Suppressor macrophage (primary cell): ENCODE measurements around the gene CCDC59.
A peak's percentile ranks its signal among the peaks of the same experiment; 100 is the strongest.
"Not testable (repeated sequence)": the region's sequence is repeated elsewhere in the genome, so short reads cannot be mapped to it uniquely, and the experiment has no call there.

ENCODE experiments used
- DNase-seq, 4 experiments: peaks; one replicate each; pipeline ENCODE4 v3.0.0-alpha.2; 2020 to 2022
- total RNA-seq, 17 experiments: gene quantifications; one replicate each; lab custom pipeline; 2026; ENCODE audit warnings: mixed read lengths in 6 of 17, inconsistent platforms in 3 of 17; lab: John Stamatoyannopoulos, UW

The CCDC59 gene, protein sequence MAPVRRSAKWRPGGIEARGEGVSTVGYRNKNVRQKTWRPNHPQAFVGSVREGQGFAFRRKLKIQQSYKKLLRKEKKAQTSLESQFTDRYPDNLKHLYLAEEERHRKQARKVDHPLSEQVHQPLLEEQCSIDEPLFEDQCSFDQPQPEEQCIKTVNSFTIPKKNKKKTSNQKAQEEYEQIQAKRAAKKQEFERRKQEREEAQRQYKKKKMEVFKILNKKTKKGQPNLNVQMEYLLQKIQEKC
- total RNA-seq = 11.2 to 25.2 (median 17.2) reads per million in 17 experiments

DNA sequence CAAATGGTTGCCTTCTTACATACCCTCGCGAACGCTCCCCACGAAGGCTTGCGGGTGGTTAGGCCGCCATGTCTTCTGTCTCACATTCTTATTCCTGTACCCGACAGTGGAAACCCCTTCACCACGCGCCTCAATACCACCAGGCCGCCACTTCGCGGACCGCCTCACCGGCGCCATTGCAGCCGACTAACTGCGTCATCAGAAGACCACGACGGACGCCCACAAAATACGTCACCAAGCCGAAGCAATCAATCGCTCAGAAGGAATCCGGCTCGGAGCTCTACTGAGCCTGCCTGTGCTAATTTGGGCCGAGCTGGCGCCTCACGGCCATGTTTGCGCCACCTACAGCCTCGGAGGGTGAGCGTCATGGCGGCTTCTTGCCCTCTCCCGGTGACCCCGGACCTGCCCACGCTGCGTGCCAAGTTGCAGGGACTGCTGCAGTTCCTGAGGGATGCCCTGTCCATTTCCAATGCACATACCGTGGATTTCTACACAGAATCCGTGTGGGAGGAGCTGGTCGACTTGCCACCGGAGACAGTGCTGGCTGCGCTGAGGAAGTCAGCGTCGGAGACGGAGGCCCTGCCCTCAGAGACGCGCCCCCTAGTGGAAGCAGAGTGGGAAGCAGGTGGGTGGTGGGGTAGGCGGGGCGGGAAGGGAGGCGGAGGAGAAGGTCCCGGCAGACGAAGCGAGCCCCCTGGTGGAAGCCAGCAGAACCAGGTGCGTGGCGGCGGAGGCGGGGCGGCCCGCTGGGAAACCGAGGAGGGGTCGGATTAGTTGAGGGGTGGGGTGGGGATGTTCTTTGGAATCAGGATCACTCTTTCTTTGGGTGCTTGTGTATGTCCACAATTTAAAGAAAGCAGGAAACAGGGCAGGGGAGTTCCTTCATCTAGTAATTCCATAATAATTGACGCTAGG lies at the start of gene CCDC59, which contains the start of gene METTL25:
Gene CCDC59 (minus strand): TSS at position 188 of the 915 bp plus-strand sequence. CDS start 11 bp downstream, at position 177.
Gene METTL25 (plus strand): TSS at position 330 of the 915 bp plus-strand sequence. CDS start 37 bp downstream, at position 367.
- DNase-seq = peak; percentile 98 to 99 (median 98)

DNA sequence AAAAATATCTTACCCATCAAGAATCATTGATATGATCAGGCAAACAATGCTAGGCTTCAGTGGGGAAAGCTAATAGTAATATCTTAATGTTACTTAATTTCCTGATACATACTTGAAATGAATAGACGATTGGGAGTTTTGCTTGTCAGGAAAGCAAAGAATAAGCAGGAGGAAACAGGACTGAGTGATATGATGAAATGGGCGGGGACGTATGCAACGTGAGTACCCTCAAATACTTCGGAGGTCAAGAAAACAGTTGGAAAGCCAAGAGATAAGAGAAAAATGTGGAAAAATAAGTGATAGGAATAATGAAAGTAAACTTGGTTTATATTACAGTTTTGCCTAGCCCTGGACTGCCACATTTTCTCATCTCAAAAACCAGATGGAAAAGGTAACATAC lies 49.3 kb upstream of the CCDC59 start:
- no peak for DNase-seq

DNA sequence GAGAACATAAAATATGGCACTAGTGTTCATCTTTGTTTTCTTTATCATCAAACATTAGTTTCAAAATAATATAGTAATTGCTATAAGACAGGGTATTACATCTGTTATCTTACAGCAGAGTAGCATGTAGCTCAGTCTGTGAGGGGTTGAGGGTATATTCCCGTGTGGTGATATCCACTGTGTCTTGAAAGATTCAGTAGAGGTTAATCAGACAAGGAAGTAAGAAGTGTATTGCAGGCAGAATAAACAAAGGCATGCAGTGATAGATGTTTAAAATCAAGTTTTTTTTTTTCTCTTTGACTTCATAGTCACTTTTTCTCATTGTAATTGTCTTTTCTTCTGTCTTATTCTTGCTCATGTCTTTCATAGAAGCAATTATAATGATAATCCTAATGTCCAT lies 48.5 kb upstream of the CCDC59 start:
- DNase-seq = no peak

DNA sequence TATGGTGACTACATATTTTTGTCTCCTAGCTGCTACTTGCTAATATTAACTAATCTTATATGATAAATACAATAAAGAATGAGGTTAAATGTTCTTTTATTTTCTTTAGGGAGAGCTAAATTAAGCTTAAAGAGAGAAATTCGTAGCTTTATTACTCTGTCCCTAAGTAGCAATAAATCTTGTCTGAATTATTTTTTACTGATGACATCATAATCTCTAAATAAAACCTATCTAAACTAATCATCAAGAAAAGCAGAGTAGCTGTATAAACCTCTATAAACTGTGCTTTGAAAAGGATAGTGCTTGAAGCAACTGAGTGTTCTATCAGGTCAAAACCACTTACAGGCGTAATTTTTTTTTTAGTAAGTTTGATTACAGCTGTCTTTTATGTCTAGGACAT lies 42.6 kb upstream of the CCDC59 start:
- DNase-seq = no peak

DNA sequence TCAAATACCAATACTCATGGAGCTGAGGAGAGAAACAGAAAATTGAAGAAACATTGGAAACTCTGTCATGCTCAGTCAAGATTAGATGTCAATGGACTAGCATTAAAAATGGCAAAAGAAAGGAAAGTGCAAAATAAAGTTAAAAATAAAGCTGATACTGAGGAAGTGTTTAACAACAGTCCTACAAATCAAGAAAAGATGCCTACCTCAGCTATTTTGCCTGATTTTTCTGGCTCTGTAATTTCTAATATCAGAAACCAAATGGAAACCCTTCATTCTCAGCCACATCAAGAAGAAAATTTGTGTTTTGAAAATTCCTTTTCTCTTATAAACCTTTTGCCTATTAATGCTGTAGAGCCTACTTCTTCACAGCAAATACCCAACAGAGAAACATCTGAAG lies 40.7 kb upstream of the CCDC59 start:
- no peak for DNase-seq

DNA sequence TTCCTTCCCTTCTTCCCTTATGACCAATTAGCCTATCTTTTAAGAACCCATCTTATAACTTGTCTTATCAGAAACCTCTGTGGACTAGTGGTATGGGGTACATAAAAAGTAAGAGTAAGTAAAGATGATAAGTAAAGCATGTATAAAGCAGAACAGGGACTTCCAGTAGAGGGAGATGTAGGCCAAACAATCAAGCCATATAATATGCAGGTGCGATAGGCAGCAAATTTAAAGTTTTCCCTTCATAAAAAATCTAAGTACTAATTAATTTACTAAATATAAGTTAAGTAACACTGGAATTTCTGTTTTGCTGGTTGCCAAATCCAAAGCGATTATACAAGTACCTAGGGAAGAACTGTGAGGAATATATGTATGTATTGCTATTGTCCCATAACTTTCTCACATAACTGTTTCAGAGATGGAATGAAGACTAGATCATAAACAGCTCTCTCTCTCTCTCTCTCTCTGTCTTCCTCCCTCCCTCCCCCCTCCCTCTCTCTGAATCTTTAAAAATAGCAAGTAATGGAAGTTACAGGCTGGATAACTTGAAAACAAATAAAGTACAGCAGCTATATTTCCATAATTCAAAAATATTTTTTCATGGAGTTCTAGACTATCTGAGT lies 25.9 kb upstream of the CCDC59 start:
- DNase-seq = no peak

DNA sequence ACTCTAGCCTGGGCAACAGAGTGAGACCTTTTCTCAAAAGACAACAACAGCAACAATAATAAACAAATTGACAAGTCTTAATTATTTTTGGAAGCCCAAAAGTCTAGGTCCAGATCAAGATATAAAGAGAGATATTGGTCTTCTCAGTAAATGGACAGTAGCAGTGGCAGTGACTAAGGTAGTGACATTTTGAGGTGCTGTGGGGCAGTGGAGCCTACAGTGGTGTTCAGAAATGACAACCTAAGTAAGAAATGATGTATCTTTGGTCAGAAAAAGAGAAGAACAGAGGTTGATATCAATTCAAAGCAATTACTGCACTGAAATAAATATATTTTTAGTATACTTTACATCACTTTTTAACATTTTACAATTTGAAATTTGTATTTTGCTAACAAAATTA lies 20.8 kb upstream of the CCDC59 start:
- DNase-seq = no peak

DNA sequence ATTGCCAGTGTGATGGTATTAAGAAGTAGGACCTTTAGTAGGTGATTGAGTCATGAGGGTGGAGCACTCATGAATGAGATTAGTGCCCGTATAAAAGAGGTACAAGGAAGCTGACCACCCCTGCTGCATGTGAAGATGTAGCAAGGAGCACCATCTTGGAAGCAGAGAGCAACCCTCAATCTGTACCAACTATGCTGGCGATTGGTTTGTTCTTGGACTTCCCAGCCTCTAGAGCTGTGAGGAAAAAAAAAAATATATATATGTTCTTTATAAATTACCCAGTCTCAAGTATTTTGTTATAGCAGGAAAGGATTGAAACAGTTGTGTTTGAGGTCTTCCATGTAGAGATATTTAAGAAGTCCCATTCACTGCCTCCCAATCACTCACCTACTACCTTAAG lies 17.0 kb upstream of the CCDC59 start:
- DNase-seq = no peak

DNA sequence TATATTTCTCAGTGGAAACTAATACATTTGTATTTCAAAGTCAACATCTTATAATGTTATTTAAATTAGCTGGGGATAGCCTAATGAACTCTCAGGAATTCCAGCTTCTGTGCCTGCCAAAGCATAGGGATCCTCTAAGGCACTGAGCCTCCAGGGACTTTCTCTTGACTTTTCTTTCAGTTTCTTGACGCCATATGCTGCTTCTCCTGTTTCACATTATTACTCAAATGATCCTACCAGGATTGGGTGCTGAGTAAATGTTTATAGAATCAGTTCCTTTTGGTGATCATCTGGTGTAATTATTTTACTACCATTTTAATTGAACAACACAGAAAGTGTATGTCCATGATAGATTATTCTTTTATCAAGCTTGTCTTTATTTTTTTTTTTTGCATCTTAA lies 8.0 kb upstream of the CCDC59 start:
- no peak for DNase-seq

DNA sequence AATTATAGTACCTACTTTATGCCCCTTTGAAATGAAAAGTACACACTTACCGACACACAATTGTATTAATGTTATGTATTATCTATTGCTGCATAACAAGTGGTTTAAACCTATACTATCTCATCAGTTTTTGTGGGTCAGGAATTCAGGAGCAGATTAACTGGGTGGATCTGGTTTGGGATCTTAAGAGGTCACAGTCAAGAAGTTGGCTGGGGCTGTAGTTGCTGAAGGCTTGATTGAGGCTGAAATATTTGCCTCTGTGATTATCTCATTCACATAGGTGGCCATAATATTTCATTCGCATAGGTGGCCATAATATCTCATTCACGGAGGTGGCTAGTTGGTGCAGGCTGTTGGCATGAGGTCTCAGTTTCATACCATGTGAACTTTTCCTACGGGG lies 5.8 kb upstream of the CCDC59 start:
- DNase-seq = no peak

DNA sequence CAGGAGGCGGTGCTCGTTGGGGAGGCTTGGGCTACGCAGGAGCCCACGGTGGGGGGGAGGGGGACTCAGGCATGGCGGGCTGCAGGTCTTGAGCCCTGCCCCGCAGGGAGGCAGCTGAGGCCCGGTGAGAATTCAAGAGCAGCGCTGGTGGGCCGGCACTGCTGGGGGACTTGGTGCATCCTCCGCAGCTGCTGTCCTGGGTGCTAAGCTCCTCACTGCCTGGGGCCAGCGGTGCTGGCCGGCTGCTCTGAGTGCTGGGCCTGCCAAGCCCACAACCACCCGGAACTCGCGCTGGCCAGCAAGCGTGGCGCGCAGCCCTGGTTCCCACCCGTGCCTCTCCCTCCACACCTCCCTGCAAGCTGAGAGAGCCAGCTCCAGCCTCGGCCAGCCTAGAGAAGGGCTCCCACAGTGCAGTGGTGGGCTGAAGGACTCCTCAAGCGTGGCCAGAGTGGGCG lies 3.3 kb upstream of the CCDC59 start:
- no peak for DNase-seq

DNA sequence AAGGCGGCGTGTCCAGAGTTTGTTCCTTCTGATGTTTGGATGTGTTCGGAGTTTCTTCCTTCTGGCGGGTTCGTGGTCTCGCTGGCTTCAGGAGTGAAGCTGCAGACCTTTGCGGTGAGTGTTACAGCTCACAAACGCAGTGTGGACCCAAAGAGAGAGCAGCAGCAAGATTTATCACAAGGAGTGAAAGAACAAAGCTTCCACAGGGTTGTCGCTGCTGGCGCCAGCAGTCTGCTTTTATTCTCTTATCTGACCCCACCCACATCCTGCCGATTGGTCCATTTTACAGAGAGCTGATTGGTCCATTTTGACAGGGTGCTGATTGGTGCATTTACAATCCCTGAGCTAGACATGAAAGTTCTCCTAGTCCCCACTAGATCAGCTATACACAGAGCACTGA lies 2.6 kb upstream of the CCDC59 start:
- DNase-seq = not testable (repeated sequence)

DNA sequence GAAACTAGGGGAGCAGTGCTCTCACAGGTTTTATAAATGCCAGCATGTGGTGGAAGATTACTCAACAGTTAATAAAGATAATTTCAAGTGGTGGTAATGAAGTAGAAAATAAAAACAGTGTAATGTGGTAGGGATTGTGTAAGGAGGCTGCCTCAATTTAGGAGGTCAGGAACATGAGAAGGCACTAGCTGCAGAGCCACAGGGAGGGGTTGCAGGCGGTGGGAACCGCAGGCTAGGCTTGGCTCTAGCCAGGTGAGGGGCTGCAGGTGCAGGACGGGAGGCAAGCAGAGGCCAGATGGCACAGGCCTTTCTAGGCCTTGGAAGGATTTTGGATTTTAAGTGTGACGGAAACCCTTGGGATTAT lies 910 bp upstream of the CCDC59 start:
- peak in 1 of 4 experiments; percentile 7 for DNase-seq

DNA sequence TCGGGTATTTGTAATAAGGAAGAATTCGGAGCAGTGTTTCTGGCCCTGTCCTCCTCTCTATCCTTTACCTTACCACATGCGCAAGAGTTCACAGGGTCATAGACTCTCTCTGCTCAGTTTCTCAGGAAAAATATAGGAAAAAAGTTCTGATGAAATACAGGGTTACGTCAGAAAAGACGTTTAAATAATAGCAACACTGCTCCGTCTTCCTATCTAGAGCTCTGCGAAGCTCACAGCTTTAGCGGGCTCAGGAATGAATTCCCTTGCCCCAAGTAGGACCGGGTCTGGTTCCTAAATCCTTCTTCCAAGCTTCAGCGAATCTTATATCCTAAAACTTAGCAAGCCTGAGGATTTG lies 365 bp downstream of the CCDC59 start:
- DNase-seq = peak in 1 of 4 experiments; percentile 7

DNA sequence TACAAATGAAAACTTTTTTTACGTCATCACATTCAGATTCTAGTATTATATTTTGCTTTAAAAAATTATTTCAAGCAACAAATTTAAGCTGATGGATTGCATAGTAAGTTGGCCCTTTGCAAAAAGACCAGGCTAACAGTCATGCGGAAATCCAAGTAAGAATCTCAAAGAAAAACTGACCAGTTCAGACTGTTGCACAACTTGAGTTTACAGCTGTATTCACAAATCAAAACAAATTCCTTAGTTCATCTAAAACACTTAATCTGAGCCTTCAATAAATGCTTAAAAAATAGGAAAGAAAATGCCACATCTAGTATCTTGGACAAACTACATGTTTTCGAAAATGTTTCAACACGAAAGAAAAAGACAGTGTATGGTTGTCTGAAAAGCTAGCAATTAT lies 847 bp downstream of the CCDC59 start:
- DNase-seq = peak in 1 of 4 experiments; percentile 1

DNA sequence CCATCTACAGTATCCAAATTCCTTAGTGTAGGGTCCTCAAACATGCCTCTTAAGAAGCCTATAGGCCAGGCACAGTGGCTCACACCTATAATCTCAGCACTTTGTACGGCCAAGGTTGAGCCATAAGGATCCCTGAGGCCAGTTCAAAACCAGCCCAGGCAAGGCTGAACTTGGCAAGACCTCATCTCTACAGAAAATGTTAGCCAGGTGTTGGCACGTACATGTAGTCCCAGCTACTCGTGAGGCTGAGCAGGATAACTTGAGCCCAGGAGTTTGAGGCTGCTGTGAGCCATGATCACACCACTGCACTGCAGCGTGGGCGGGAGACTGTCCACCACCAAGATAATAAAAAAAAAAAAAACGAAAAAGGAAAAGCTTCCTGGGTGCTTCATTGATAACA lies 6.8 kb downstream of the CCDC59 start:
- no peak for DNase-seq

DNA sequence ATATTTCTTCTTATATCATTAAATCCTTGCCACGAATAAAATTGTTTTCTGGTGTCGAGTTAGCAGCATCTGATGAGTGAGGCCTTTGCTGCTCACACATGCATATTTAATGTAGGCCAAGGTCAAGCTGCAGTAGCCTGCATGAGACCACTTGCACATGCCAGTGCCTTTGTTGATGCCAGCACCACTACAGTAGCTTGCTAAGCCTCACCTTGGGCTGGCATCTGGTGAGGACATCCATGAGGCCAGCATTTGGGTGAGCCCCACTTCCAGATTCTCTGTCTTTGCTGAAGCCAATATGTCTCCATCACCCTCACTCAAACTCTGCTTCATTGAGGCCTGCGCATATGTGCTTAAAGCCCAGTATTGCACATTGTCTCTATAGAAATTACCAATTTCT lies 8.0 kb downstream of the CCDC59 start:
- DNase-seq = no peak

DNA sequence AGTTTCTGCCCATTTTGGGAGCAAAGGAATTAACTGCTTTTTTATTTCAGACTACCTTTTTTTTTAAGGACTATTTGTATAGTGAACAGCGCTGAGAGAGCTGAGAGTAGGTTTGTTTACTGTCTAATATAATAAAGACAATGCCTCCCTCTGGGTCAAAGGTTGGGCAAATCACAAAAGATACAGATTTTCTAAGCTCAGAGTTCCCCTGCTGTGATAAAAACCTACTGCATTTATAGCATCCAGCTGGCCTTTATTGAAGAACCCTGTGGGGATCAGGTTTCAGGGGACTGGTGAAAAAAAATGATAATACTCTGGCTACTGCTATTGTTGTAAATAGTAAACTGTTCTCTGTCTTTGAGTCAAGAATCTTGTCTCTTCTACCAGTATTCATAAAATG lies 28.7 kb downstream of the CCDC59 start:
- no peak for DNase-seq

DNA sequence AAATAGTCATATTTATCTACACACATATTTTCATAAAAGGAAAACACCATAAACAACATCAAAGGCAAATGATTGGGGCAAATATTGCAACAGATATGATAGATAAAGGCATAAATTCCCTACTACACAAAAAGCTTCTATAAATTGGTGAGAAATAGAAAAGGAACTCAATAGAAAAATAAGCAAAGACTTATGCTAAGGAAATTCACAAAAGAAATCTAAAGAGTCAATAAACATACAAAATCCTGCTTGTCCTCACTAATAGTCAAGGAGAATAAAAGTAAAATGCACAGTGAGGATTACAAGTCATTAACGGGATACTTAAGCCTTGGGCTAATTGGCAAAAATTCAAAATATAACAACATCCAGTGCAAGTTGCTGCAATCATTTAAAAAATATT lies 30.3 kb downstream of the CCDC59 start:
- DNase-seq = no peak

DNA sequence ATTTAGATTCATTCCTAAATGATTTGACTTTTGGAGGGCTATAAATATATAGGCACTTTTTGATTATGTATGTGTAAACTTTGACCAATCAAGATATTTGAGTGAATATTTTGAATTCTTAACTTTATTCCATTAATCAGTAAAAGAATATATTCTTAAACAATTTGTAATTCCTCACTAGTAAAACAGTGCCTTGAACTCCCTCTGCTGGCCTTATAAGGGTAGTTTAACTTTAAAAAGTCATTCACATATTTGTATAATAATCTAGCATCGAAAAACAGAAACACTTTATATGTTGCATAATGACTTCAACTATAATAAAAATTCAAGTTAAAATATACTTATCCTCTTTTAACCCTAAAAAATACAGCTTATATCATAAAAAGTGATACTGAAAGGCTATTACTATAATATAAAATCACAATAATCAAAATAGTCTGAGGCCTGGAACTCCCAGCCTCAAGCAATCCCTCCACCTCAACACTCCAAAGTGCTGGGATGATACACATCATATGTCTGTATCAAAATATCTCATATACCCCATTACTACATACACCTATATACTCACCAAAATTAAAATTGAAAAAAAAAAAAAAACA lies 31.2 kb downstream of the CCDC59 start:
- peak; percentile 10 to 58 (median 38) for DNase-seq

DNA sequence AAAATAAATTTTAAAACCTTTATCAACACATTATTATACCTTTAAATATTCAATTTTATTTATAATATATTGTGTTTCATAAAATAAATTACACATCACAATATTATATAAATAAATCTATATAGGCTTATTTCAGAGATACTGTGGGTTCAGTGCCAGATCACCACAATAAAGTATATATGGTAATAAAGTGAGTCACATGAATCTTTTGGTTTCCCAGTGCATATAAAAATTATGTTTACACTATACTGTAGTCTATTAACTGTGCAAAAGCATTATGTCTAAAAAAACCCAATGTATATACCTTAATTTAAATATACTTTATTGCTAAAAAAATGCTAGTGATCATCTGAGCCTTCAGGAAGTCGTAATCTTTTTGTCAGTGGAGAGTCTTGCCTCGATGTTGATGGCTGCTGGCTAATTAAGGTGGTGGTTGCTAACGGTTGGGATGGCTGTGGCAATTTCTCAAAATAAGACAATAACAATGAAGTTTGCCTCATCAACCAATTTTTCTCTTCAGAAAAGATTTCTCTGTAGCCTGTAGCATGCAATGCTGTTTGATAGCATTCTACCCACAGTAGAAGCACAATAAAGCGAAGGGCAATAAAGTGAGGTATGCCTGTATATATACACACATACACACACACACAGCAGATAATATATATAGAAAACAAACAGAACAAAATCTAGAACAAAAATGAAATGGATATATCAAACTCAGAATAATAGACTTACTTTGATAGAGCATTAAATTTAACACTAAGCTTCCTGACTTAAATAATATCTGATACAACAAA lies 32.4 kb downstream of the CCDC59 start:
- DNase-seq = no peak

DNA sequence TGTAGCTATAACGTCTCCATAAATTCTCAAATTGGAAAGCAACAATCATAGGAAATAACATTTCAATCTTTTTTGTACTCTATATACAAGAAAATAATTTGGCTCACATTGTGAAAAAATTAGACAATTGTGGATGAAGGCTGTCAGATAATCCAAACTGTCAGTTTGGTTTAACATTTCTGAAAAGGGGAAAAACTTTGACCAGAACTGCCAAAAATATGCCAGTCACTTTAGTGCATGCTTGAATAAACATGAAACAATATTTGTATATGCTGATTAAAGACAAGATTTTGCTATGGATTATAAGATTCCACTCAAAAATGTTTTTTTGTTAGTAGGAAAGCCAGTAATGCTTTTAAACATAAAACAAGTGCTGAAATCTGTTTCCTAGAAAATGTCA lies 38.9 kb downstream of the CCDC59 start:
- DNase-seq = no peak
